Gastrocnemius medialis (tissue), 4 donors: ENCODE measurements around the gene EREG.

Source experiments
- CTCF ChIP-seq, 5 experiments: fragments of 450-650 bp in 3 of 5; fragments of 200-600 bp in 2 of 5; sonication (generic) in 2 of 5; IDR thresholded peaks in 4 of 5; conservative IDR thresholded peaks in 1 of 5; 1 replicate in 4 of 5; 2 replicates in 1 of 5; pipeline ENCODE4 v1.5.1; 2016 to 2019; ENCODE audit warnings: antibody characterized with exemption in 5 of 5, mild to moderate bottlenecking in 3 of 5, moderate library complexity in 3 of 5
- POLR2A ChIP-seq, 2 donors: fragments of 450-650 bp; IDR thresholded peaks; one replicate each; pipeline ENCODE4 v1.6.1; 2017; ENCODE audit warnings: antibody characterized with exemption in 2 of 2, mild to moderate bottlenecking in 2 of 2, moderate library complexity in 2 of 2

- TF ChIP-seq CTCF (IDR thresholded peaks at IDR 0.05 in 4 of 5, conservative IDR thresholded peaks at IDR 0.05 in 1 of 5) (no peak), POLR2A (IDR thresholded peaks at IDR 0.05) (no peak)
Measured at GRCh38 chr4:74387790-74388189, 22.8 kb downstream of the EREG start.
